ENCODE measurements around the gene KCNA1. TPM values are rescaled to one million over a fixed set of nuclear protein-coding genes. Genes with fewer than 3 reads are reported as not detected.

KCNA1 gene
- 0.18 and 0.41 TPM in 2 replicates for total RNA-seq (ENCODE audit: low replicate concordance)

- DNase-seq (ENCODE audit: low read depth), result peak; percentile 7
These were observed at the start of gene KCNA1 for GRCh38 chr12:4909734-4910501. Gene KCNA1, plus strand, starts transcription at chr12:4909905. Its CDS starts 1,474 bp downstream, at chr12:4911379.

GRCh38 chr12:4860741-4861140 is 49.0 kb upstream of the KCNA1 start:
- no peak for DNase-seq (ENCODE audit: low read depth)
- no peak for TF ChIP-seq CTCF (IDR thresholded peaks at IDR 0.05; ENCODE audit: insufficient read depth, low read length)
- no peak overlapping the region for H3K4me3 ChIP-seq (ENCODE audit: low read depth, low read length)

More at GRCh38 chr12:4909734-4910501, at the start of gene KCNA1:
- H3K4me3 ChIP-seq (ENCODE audit: low read depth, low read length), result peak within 1 kb of the TSS; percentile 37
- TF ChIP-seq CTCF (IDR thresholded peaks at IDR 0.05; ENCODE audit: insufficient read depth, low read length), result no peak

GRCh38 chr12:4862809-4863208 is 46.9 kb upstream of the KCNA1 start:
- TF ChIP-seq CTCF (IDR thresholded peaks at IDR 0.05; ENCODE audit: insufficient read depth, low read length), result no peak
- no peak for DNase-seq (ENCODE audit: low read depth)
- no peak overlapping the region for H3K4me3 ChIP-seq (ENCODE audit: low read depth, low read length)

- no peak for TF ChIP-seq CTCF (IDR thresholded peaks at IDR 0.05; ENCODE audit: insufficient read depth, low read length)
- H3K4me3 ChIP-seq (ENCODE audit: low read depth, low read length), result no peak overlapping the region
- DNase-seq (ENCODE audit: low read depth), result no peak
These were observed 45.1 kb upstream of the KCNA1 start for GRCh38 chr12:4864575-4864974.

GRCh38 chr12:4865246-4865645 is 44.5 kb upstream of the KCNA1 start:
- no peak for DNase-seq (ENCODE audit: low read depth)
- TF ChIP-seq CTCF (IDR thresholded peaks at IDR 0.05; ENCODE audit: insufficient read depth, low read length), result no peak

GRCh38 chr12:4866299-4866698 is 43.4 kb upstream of the KCNA1 start:
- no peak for DNase-seq (ENCODE audit: low read depth)
- no peak for TF ChIP-seq CTCF (IDR thresholded peaks at IDR 0.05; ENCODE audit: insufficient read depth, low read length)
- H3K4me3 ChIP-seq (ENCODE audit: low read depth, low read length), result no peak overlapping the region

More at GRCh38 chr12:4865246-4865645, 44.5 kb upstream of the KCNA1 start:
- H3K4me3 ChIP-seq (ENCODE audit: low read depth, low read length), result no peak overlapping the region
